ENCODE measurements around the gene DCAF7. TPM values are rescaled to one million over a fixed set of nuclear protein-coding genes. Genes with fewer than 3 reads are reported as not detected.
A peak's percentile ranks its signal among the peaks of the same experiment; 100 is the strongest.

DCAF7 gene
- polyA plus RNA-seq, result 10 to 100 TPM in 1 of 2 donors, 1 to 10 TPM in 1; 9.1 to 16.0 TPM

DNA sequence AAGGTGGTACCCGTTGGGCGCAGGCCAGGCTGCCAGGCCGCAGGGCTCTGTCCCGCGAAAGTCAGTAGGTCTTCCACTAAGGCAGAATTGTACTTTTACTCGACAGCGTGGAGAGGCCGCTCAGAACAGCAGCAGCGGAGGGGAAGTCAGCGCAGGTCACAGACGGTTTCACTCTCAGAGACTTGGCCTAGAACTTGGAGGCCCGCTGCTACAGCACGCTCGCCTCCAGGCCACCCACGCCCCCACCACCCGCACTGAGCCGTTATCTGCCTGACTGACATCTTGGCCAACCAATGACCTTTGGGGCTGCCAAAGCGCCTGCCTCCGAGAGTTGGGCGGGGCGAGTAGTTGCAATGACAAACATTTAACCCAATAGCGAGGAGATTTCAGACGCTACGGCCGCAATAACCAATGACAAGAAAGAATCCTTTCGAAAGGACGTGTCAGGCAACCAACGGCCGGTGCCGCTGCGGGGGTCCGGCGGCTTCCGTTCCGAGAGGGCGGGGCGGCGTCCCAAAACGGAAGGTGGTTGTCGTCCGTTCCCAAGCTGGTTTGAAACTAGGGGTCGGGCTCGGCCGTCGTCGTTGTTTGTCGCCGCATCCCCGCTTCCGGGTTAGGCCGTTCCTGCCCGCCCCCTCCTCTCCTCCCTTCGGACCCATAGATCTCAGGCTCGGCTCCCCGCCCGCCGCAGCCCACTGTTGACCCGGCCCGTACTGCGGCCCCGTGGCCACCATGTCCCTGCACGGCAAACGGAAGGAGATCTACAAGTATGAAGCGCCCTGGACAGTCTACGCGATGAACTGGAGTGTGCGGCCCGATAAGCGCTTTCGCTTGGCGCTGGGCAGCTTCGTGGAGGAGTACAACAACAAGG lies at the start of gene DCAF7:
Gene DCAF7 (plus strand): TSS at position 532 of the 871 bp plus-strand sequence. CDS start 201 bp downstream, at position 733.
- H3K4me1 ChIP-seq (ENCODE audit: control insufficient read depth in 2 of 2, insufficient read depth in 2 of 2, low read length in 1 of 2), result peaks cover 0 to 2% of the 10 kb centered on the region in 2 donors
- H3K27me3 ChIP-seq (ENCODE audit: control insufficient read depth in 1 of 2, insufficient read depth in 2 of 2, low read length in 2 of 2), result no peaks in the 10 kb centered on the region

DNA sequence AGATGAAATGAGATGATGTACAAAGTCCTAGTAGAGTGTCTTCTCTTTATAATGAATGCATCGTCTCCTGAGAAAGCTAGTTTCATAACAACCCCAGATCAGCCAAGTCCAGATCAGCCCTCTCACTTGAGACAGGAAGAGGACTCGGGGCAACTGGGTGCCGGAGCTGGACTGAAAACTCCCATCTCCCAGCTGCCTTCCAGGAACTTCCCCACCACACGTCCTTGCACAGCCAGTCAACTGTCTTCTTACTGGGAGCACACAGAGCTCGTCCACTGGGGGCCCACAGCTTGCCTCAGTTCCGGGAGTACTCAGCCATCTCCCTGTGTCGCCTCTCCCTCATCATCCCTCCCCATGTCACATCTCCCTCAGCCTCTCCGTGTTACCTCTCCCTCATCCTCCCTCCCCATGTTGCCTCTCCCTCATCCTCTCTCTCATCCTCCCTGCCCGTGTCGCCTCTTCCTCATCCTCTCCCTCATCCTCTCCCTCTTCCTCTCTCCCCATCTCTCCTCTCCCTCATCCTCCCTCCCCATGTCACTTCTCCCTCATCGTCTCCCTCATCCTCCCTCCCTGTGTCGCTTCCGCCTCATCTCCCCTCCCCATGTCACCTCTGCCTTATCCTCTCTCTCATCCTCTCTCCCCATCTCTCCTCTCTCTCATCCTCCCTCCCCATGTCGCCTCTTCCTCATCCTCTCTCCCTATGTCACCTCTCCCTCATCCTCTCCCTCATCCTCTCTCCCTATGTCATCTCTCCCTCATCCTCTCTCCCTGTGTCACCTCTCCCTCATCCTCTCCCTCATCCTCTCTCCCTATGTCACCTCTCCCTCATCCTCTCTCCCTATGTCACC lies 49.5 kb upstream of the DCAF7 start:
- H3K4me1 ChIP-seq (ENCODE audit: control insufficient read depth in 2 of 2, insufficient read depth in 2 of 2, low read length in 1 of 2), result no peaks in the 10 kb centered on the region
- H3K27me3 ChIP-seq (ENCODE audit: control insufficient read depth in 1 of 2, insufficient read depth in 2 of 2, low read length in 2 of 2), result peaks cover 0 to 3% of the 10 kb centered on the region in 2 donors
- no peak overlapping the region for H3K4me3 ChIP-seq (ENCODE audit: low read depth in 1 of 2, low read length in 2 of 2)
- no peak overlapping the region for H3K27ac ChIP-seq (ENCODE audit: low read depth in 2 of 2, low read length in 1 of 2)
- WGBS, 2 donors, result 67 to 71% methylated on average over 14 of the region's 14 CpGs
- no peaks in the 10 kb centered on the region for H3K9me3 ChIP-seq (ENCODE audit: control insufficient read depth in 2 of 2, insufficient read depth in 1 of 2, low read depth in 1 of 2, low read length in 1 of 2)
- H3K36me3 ChIP-seq (ENCODE audit: control insufficient read depth in 2 of 2, insufficient read depth in 2 of 2, low read length in 1 of 2), result no peaks in the 10 kb centered on the region

More for the DNA sequence above, at the start of gene DCAF7:
- Histone ChIP-seq H3K9me3 (ENCODE audit: control insufficient read depth in 2 of 2, insufficient read depth in 1 of 2, low read depth in 1 of 2, low read length in 1 of 2) (no peaks in the 10 kb centered on the region), H3K27ac (ENCODE audit: low read depth in 2 of 2, low read length in 1 of 2) (peak within 1 kb of the TSS; percentile 94 to 95), H3K4me3 (ENCODE audit: low read depth in 1 of 2, low read length in 2 of 2) (peak within 1 kb of the TSS; percentile 85 to 98), H3K36me3 (ENCODE audit: control insufficient read depth in 2 of 2, insufficient read depth in 2 of 2, low read length in 1 of 2) (no peaks in the 10 kb centered on the region)
- WGBS, 2 donors, result 0% methylated on average over 72 of the region's 72 CpGs

DNA sequence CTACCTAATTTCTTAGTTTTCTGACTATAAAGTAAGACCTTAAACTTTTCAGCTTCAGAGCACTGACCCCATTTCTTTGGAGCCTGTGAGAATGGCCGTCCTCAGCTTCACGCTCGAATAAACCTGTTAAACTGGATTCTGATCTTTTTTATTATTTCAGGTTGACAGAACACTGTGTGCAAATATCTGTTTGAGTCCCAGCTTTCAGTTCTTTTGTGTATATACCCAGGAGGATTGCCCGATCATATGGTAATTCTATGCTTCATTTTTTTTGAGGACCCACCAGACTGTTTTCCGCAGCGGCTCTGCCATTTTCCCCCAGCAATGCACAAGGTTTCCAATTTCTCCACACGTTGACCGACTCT lies 47.0 kb upstream of the DCAF7 start:
- no peaks in the 10 kb centered on the region for H3K9me3 ChIP-seq (ENCODE audit: control insufficient read depth in 2 of 2, insufficient read depth in 1 of 2, low read depth in 1 of 2, low read length in 1 of 2)
- 49 to 52% methylated on average over 8 of the region's 8 CpGs for WGBS, 2 donors
- H3K4me1 ChIP-seq (ENCODE audit: control insufficient read depth in 2 of 2, insufficient read depth in 2 of 2, low read length in 1 of 2), result no peaks in the 10 kb centered on the region
- H3K4me3 ChIP-seq (ENCODE audit: low read depth in 1 of 2, low read length in 2 of 2), result no peak overlapping the region
- H3K36me3 ChIP-seq (ENCODE audit: control insufficient read depth in 2 of 2, insufficient read depth in 2 of 2, low read length in 1 of 2), result no peaks in the 10 kb centered on the region
- H3K27ac ChIP-seq (ENCODE audit: low read depth in 2 of 2, low read length in 1 of 2), result no peak overlapping the region
- H3K27me3 ChIP-seq (ENCODE audit: control insufficient read depth in 1 of 2, insufficient read depth in 2 of 2, low read length in 2 of 2), result peaks cover 0 to 3% of the 10 kb centered on the region in 2 donors

GRCh38 chr17:63504261-63504660 lies 46.0 kb upstream of the DCAF7 start:
- Histone ChIP-seq H3K4me3 (ENCODE audit: low read depth in 1 of 2, low read length in 2 of 2) (no peak overlapping the region), H3K4me1 (ENCODE audit: control insufficient read depth in 2 of 2, insufficient read depth in 2 of 2, low read length in 1 of 2) (no peaks in the 10 kb centered on the region), H3K36me3 (ENCODE audit: control insufficient read depth in 2 of 2, insufficient read depth in 2 of 2, low read length in 1 of 2) (no peaks in the 10 kb centered on the region), H3K27me3 (ENCODE audit: control insufficient read depth in 1 of 2, insufficient read depth in 2 of 2, low read length in 2 of 2) (peaks cover 0 to 3% of the 10 kb centered on the region in 2 donors), H3K9me3 (ENCODE audit: control insufficient read depth in 2 of 2, insufficient read depth in 1 of 2, low read depth in 1 of 2, low read length in 1 of 2) (no peaks in the 10 kb centered on the region), H3K27ac (ENCODE audit: low read depth in 2 of 2, low read length in 1 of 2) (no peak overlapping the region)

- Histone ChIP-seq H3K36me3 (ENCODE audit: control insufficient read depth in 2 of 2, insufficient read depth in 2 of 2, low read length in 1 of 2) (no peaks in the 10 kb centered on the region), H3K4me3 (ENCODE audit: low read depth in 1 of 2, low read length in 2 of 2) (no peak overlapping the region), H3K9me3 (ENCODE audit: control insufficient read depth in 2 of 2, insufficient read depth in 1 of 2, low read depth in 1 of 2, low read length in 1 of 2) (peaks cover 0 to under 1% of the 10 kb centered on the region in 2 donors), H3K4me1 (ENCODE audit: control insufficient read depth in 2 of 2, insufficient read depth in 2 of 2, low read length in 1 of 2) (no peaks in the 10 kb centered on the region), H3K27me3 (ENCODE audit: control insufficient read depth in 1 of 2, insufficient read depth in 2 of 2, low read length in 2 of 2) (peaks cover 0 to 3% of the 10 kb centered on the region in 2 donors), H3K27ac (ENCODE audit: low read depth in 2 of 2, low read length in 1 of 2) (no peak overlapping the region)
- 88 to 91% methylated on average over 9 of the region's 9 CpGs for WGBS, 2 donors
Observed at GRCh38 chr17:63505341-63505740, 44.9 kb upstream of the DCAF7 start.

DNA sequence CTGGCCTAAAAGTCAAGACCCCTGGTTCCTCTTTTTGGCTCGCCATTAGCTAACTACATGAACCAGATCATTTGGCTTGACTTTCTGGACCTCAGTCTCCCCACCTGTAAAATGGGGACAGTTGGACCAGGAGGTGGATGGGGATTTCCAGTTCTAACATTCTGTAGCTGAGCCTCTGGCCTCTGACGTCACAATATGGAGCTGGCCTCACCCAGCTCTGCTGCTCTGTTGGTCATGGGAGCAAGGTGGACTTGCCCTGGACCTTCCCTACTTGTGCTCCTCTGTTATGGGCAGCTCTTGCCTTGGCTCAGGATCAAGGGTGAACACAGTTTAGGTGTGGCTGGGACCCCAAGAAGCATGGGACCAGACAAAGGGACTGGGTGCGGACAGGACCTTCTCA lies 43.6 kb upstream of the DCAF7 start:
- peaks cover 0 to 3% of the 10 kb centered on the region in 2 donors for H3K27me3 ChIP-seq (ENCODE audit: control insufficient read depth in 1 of 2, insufficient read depth in 2 of 2, low read length in 2 of 2)
- WGBS, 2 donors, result 88 to 94% methylated on average over 3 of the region's 3 CpGs

GRCh38 chr17:63511331-63511730 lies 38.9 kb upstream of the DCAF7 start:
- H3K9me3 ChIP-seq (ENCODE audit: control insufficient read depth in 2 of 2, insufficient read depth in 1 of 2, low read depth in 1 of 2, low read length in 1 of 2), result peaks cover 0 to 2% of the 10 kb centered on the region in 2 donors
- H3K4me1 ChIP-seq (ENCODE audit: control insufficient read depth in 2 of 2, insufficient read depth in 2 of 2, low read length in 1 of 2), result no peaks in the 10 kb centered on the region
- 87 to 93% methylated on average over 8 of the region's 8 CpGs for WGBS, 2 donors
- H3K4me3 ChIP-seq (ENCODE audit: low read depth in 1 of 2, low read length in 2 of 2), result no peak overlapping the region
- no peaks in the 10 kb centered on the region for H3K36me3 ChIP-seq (ENCODE audit: control insufficient read depth in 2 of 2, insufficient read depth in 2 of 2, low read length in 1 of 2)
- H3K27ac ChIP-seq (ENCODE audit: low read depth in 2 of 2, low read length in 1 of 2), result no peak overlapping the region
- H3K27me3 ChIP-seq (ENCODE audit: control insufficient read depth in 1 of 2, insufficient read depth in 2 of 2, low read length in 2 of 2), result no peaks in the 10 kb centered on the region

More for the DNA sequence above, 43.6 kb upstream of the DCAF7 start:
- no peak overlapping the region for H3K27ac ChIP-seq (ENCODE audit: low read depth in 2 of 2, low read length in 1 of 2)
- H3K4me3 ChIP-seq (ENCODE audit: low read depth in 1 of 2, low read length in 2 of 2), result no peak overlapping the region
- H3K9me3 ChIP-seq (ENCODE audit: control insufficient read depth in 2 of 2, insufficient read depth in 1 of 2, low read depth in 1 of 2, low read length in 1 of 2), result peaks cover 0 to 2% of the 10 kb centered on the region in 2 donors
- H3K36me3 ChIP-seq (ENCODE audit: control insufficient read depth in 2 of 2, insufficient read depth in 2 of 2, low read length in 1 of 2), result no peaks in the 10 kb centered on the region
- H3K4me1 ChIP-seq (ENCODE audit: control insufficient read depth in 2 of 2, insufficient read depth in 2 of 2, low read length in 1 of 2), result no peaks in the 10 kb centered on the region

GRCh38 chr17:63512388-63512787 lies 37.9 kb upstream of the DCAF7 start:
- no peak overlapping the region for H3K4me3 ChIP-seq (ENCODE audit: low read depth in 1 of 2, low read length in 2 of 2)
- H3K9me3 ChIP-seq (ENCODE audit: control insufficient read depth in 2 of 2, insufficient read depth in 1 of 2, low read depth in 1 of 2, low read length in 1 of 2), result peaks cover 0 to 2% of the 10 kb centered on the region in 2 donors
- H3K27ac ChIP-seq (ENCODE audit: low read depth in 2 of 2, low read length in 1 of 2), result no peak overlapping the region
- H3K36me3 ChIP-seq (ENCODE audit: control insufficient read depth in 2 of 2, insufficient read depth in 2 of 2, low read length in 1 of 2), result no peaks in the 10 kb centered on the region
- no peaks in the 10 kb centered on the region for H3K4me1 ChIP-seq (ENCODE audit: control insufficient read depth in 2 of 2, insufficient read depth in 2 of 2, low read length in 1 of 2)
- 84 to 88% methylated on average over 3 of the region's 3 CpGs for WGBS, 2 donors
- H3K27me3 ChIP-seq (ENCODE audit: control insufficient read depth in 1 of 2, insufficient read depth in 2 of 2, low read length in 2 of 2), result no peaks in the 10 kb centered on the region

DNA sequence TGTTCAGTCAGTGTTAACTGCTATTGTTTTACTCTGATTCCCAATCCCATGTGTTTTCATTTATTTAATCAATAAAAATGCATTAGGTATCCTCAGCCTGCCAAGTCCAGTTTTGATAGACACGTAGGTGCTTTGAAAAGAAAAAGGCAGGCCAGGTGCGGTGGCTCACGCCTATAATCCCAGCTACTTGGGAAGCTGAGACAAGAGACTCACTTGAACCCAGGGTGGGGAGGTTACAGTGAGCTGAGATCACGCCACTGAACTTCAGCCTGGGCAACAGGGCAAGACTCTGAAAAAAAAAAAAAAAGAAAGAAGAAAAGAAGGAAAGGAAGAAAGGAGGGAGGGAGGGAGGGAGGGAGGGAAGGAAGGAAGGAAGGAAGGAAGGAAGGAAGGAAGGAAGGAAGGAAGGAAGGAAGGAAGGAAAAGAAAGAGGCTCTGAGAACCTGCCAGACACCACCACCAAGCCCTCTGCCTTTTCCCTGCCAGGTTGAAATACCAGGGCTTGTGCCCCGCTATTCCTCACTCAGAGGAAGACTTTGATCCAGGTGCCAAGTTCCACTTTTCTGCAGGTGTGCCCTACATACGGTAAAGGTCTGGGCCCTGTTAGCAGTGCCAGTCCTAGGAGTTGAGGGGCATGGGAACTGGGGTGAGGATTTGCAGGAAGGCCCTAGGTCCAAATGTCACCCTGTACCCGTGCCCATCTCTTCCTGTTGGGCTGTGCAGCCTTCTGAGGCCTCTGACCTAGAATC lies 37.2 kb upstream of the DCAF7 start:
- Histone ChIP-seq H3K27me3 (ENCODE audit: control insufficient read depth in 1 of 2, insufficient read depth in 2 of 2, low read length in 2 of 2) (no peaks in the 10 kb centered on the region), H3K9me3 (ENCODE audit: control insufficient read depth in 2 of 2, insufficient read depth in 1 of 2, low read depth in 1 of 2, low read length in 1 of 2) (peaks cover 0 to 2% of the 10 kb centered on the region in 2 donors), H3K4me3 (ENCODE audit: low read depth in 1 of 2, low read length in 2 of 2) (no peak overlapping the region), H3K36me3 (ENCODE audit: control insufficient read depth in 2 of 2, insufficient read depth in 2 of 2, low read length in 1 of 2) (no peaks in the 10 kb centered on the region), H3K27ac (ENCODE audit: low read depth in 2 of 2, low read length in 1 of 2) (no peak overlapping the region), H3K4me1 (ENCODE audit: control insufficient read depth in 2 of 2, insufficient read depth in 2 of 2, low read length in 1 of 2) (no peaks in the 10 kb centered on the region)
- 60 to 64% methylated on average over 7 of the region's 7 CpGs for WGBS, 2 donors

All from esophagus (tissue), 2 donors.